Activated T-helper 1 cell treated with Interleukin-2 at 50 U/mL for 16 hours (primary cell): ENCODE measurements around the gene C2orf76.
"Not testable (repeated sequence)": the region's sequence is repeated elsewhere in the genome, so short reads cannot be mapped to it uniquely, and the experiment has no call there.

Source experiments
- DNase-seq: peaks from one replicate; pipeline ENCODE4 v3.0.0-alpha.2; 2020; ENCODE audit warnings: low read depth

The C2orf76 gene

GRCh38 chr2:119377294-119377992, 10.8 kb upstream of the C2orf76 start:
- DNase-seq: no peak

- DNase-seq: no peak
Observed at GRCh38 chr2:119376810-119377209, 10.2 kb upstream of the C2orf76 start.

GRCh38 chr2:119376406-119376805, 9.8 kb upstream of the C2orf76 start:
- DNase-seq: not testable (repeated sequence)

- not testable (repeated sequence) for DNase-seq
Observed at GRCh38 chr2:119373907-119374745, 7.5 kb upstream of the C2orf76 start.

DNA sequence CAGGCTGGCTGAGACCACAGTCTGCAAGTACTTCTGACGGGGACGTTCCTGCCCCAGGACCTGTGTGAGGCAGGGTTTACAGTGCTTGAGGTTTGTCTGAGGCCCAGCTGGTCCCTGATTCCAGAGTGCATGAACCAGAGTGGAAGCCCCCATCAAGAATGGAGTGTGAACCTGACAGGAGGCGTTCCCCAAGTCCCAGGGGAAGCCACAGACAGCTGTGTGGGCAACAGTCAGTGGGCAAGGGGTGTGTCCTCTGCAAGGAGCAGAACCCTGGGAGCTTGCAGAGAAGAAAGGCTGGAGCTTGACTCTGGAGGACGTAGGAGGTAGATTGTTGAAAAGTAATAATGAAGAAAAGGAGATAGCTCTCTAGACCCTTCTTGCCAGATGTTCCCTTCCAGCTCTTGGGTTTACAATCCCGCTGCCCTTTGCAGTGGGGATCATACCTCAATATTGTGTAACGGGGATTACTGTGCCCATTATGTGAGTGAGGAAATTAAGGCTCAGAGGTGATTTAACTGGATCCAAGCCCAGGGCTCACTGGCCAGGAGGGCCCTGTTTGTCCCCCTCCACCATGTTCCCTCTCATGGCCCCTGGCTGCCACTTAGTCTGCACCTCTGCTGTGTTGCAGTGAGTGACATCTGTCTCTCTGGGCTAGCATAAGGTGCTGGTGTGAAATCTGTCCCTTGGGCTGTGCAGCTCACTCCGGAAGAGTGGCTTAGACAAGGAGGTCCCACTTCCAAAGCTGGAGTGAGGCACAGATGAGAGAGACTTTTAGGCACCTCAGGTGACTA, 6.3 kb upstream of the C2orf76 start:
- no peak for DNase-seq

GRCh38 chr2:119371111-119371510, 4.5 kb upstream of the C2orf76 start:
- DNase-seq: no peak

DNA sequence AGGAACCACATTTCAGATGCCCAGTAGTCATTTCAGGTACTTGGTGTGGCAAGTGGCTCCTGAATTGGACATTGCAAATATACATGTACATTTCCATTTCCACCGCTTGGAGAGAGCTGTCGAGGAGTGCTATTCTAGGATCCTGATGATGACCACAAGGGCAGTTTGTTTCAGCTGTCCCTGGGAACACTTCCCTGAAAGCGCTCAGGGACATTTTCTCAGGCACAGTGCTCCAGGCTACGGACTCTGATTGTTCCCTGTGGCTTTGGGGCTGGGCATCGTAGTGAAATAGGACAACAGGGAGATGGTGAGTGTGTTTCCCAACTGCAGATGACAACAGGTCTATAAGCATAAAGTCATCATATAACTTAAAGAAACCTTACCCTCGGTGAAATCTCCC, 3.2 kb upstream of the C2orf76 start:
- DNase-seq: no peak

- DNase-seq: peak; percentile 10
Observed at GRCh38 chr2:119367472-119368099, 952 bp upstream of the C2orf76 start.

DNA sequence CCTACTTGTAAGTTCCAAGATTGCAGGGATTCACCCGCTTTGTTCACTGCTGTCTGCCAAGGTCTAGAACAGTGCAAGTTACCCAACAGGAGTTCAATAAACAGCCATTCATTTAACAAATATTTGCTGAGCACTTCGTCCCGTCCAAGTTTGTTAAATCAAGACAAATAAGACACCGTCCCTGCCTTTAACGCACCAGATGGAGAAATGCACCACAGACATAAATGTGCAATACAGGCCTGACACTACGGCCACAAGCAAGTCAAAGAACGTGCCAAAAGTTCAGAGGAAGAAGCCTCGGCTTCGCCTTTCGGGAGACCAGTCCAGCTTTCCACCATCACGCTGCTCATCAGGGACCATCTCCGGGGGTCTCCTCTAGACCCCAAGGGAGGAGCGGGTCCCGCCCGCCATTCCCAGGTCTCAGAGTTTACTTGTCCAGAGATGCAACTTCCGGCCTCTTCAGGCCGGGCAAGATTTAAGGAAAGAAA, 429 bp downstream of the C2orf76 start:
- DNase-seq: no peak

DNA sequence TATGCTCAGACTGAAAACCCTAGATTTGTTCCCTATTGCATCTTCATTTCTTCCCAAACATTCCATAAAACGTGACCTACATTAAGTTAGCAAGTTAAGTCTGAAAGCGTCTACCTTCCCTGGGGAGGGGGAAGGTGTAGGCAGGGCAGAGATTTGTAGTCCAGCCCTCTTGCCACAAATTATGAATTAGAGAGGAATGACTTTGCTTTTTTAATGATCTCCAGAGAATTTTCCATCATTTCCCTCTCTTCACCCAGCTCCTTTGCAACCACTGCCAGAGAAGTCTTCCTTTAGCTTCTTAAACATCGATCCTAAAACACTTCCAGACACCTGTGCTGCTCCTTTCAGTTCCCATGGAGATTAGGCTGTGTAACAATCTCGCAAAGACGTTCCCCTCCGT, 1.2 kb downstream of the C2orf76 start:
- no peak for DNase-seq

- no peak for DNase-seq
Observed at GRCh38 chr2:119364798-119365197, 1.8 kb downstream of the C2orf76 start.

DNA sequence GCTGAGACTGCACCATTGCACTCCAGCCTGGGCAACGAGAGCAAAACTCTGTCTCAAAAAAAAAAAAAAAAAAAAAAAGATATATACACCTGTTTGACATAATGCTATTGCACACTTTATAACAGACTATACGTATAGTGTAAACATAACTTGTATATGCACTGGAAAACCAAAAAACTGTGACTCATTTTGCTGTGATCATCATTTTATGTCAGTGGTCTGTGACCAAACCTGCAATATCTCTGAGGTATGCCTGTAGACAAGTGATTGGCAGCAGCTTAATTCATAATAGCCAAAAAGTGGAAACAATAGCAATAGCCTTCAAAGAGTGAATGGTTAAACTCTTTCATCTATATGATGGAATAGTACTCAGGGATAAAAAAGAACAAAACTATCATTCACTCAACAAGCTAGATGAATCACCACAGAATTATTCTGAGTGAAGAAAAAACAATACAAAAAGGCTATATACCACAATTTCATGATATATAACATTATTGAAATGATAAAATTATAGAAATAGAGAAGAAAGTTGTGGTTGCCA, 6.1 kb downstream of the C2orf76 start:
- DNase-seq: no peak

DNA sequence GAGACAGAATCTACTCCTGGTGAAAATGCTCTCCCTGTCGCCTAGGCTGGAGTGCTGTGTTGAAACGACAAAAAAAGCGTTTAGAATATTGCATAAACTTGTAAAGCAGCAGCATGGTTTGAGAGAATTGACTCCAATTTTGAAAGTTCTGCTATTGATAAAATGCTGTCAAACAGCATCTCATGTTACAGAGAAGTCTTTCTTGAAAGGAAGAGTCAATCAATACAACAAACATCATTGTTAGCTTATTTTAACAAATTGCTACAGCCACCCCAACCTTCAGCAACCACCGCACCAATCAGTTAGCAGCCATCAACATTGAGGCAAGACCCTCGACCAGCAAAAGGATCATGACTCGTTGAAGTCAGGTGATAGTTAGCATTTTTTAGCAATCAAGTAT, 6.9 kb downstream of the C2orf76 start:
- no peak for DNase-seq

- DNase-seq: no peak
Observed at GRCh38 chr2:119354860-119355259, 11.8 kb downstream of the C2orf76 start.

- no peak for DNase-seq
Observed at GRCh38 chr2:119352357-119352756, 14.3 kb downstream of the C2orf76 start.

- DNase-seq: no peak
Observed at GRCh38 chr2:119350311-119350998, 16.2 kb downstream of the C2orf76 start.

DNA sequence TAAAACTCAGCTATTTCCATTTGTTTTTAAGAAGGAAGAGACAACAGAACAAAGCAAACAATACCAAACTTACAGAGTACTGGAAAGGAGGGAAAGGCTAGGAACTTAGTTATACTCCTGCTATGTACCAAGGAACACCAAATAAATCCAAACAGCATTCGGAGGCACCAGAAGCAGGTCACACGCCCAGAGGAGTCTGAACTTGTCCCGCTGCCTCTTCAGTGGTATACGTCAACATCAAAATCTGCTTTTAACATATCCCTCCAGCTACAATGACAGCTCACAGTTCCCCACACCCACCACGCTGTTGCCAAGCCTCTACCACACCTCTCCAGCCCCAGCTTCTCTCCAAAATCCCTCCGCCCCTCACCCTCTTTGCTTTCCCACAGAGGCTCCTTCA, 17.3 kb downstream of the C2orf76 start:
- DNase-seq: no peak

- DNase-seq: no peak
Observed at GRCh38 chr2:119341684-119342083, 24.9 kb downstream of the C2orf76 start.

DNA sequence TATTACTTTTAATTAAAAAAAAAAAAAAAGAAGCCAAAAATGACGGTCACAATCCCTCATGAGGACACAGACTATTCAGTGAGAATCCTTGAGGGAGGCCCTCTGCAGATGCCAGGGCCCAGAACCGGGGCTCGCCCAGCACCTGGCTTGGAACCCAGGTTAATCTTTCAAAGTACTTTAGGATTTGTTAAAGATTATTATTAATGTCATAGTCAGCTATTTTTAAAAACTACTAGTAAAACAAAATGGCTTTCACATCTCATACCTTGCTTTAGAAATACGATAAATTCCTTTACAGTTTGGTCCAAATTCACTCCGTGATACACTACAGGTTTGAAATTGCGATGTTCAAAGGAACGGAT, 27.1 kb downstream of the C2orf76 start:
- DNase-seq: no peak

DNA sequence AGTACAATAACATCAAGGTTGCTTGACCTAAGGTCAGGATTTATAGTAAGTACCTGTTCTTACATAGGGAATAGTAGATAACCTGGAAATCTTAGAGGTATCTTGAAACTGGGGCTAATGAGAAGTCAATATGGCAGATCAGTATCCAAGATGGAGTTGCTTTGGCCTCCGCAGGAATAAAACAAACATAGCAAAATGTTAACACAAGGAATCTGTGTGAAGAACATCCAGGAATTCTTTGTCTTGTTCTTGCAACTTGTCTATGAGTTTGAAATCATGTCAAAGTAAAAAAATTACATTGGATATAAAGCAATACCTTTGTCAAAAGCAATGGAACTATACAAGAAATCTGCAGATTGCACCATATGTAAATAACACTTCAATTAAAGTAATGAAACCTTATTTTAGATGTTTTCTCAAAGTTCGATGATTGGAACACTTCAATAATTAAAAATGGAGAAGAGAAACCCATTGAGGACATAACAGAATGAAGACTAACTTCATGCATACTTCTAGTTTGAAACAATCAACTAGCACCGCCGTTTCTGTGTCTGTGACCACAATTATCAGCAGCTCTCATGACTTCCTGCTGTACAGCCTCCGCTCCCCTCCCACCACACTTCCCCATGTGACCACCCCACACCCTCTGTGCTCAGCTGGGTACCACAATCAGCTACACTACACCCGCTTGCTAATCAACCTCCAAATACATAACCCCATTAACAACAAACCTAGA, 27.6 kb downstream of the C2orf76 start:
- peak; percentile 6 for DNase-seq

GRCh38 chr2:119338272-119338671, 28.4 kb downstream of the C2orf76 start:
- no peak for DNase-seq
